Keratinocyte (primary cell): ENCODE results near the gene UHRF2. TPM values are rescaled to one million over a fixed set of nuclear protein-coding genes. Genes with fewer than 3 reads are reported as not detected.
A peak's percentile ranks its signal among the peaks of the same experiment; 100 is the strongest.

Experiments used
- DNase-seq: peaks from one replicate; pipeline ENCODE4 v3.0.0-alpha.2; 2011; ENCODE audit warnings: low read depth, missing footprints, low spot score
- FAIRE-seq: peaks from 2 replicates; lab custom pipeline; 2011; peaks lifted over from hg19 to GRCh38; lab: Jason Lieb, UNC
- H2AFZ ChIP-seq: 2 replicates; pipeline ENCODE4 v1.6.0; 2012; ENCODE audit warnings: low read length, control low read depth, inconsistent platforms; ENCODE audit not compliant: control insufficient read depth
- H3K27ac ChIP-seq: 2 replicates; pipeline ENCODE4 v1.5.1; 2011; ENCODE audit warnings: low read length; ENCODE audit not compliant: control insufficient read depth, insufficient read depth
- H3K27me3 ChIP-seq: 3 replicates; pipeline ENCODE4 v1.6.0; 2011; ENCODE audit warnings: low read length; ENCODE audit not compliant: control insufficient read depth, insufficient read depth; ENCODE audit errors: extremely low read depth
- H3K36me3 ChIP-seq, 2 experiments: 2 replicates in 1 of 2; 3 replicates in 1 of 2; pipeline ENCODE4 v1.5.1; 2011; ENCODE audit warnings: low read length in 2 of 2, mild to moderate bottlenecking in 1 of 2; ENCODE audit not compliant: control insufficient read depth in 2 of 2, insufficient read depth in 2 of 2; ENCODE audit errors: extremely low read depth in 1 of 2
- H3K4me1 ChIP-seq: 3 replicates; pipeline ENCODE4 v1.5.1; 2011; ENCODE audit warnings: low read length; ENCODE audit not compliant: control insufficient read depth, insufficient read depth; ENCODE audit errors: extremely low read depth
- H3K4me2 ChIP-seq: 3 replicates; pipeline ENCODE4 v1.6.0; 2011; ENCODE audit warnings: low read depth, low read length; ENCODE audit not compliant: control insufficient read depth, insufficient read depth; ENCODE audit errors: extremely low read depth
- H3K4me3 ChIP-seq, 3 experiments: fragments of 200-600 bp in 1 of 3; sonication (generic) in 1 of 3; 2 replicates in 2 of 3; 3 replicates in 1 of 3; pipeline ENCODE4 v1.5.1; 2011 to 2016; ENCODE audit warnings: low read length in 3 of 3, mild to moderate bottlenecking in 3 of 3, control low read depth in 2 of 3, inconsistent platforms in 1 of 3, low read depth in 1 of 3, mixed read lengths in 1 of 3, mixed run types in 1 of 3, moderate library complexity in 1 of 3; ENCODE audit not compliant: control insufficient read depth in 2 of 3, insufficient read depth in 2 of 3; ENCODE audit errors: extremely low read depth in 1 of 3
- H3K79me2 ChIP-seq: 2 replicates; pipeline ENCODE4 v1.6.0; 2012; ENCODE audit warnings: low read length; ENCODE audit not compliant: control insufficient read depth, insufficient read depth
- H3K9ac ChIP-seq: 3 replicates; pipeline ENCODE4 v1.6.0; 2011; ENCODE audit warnings: low read length; ENCODE audit not compliant: control insufficient read depth, insufficient read depth; ENCODE audit errors: extremely low read depth
- H3K9me1 ChIP-seq: 3 replicates; pipeline ENCODE4 v1.6.0; 2011; ENCODE audit warnings: low read length; ENCODE audit not compliant: control insufficient read depth, insufficient read depth; ENCODE audit errors: extremely low read depth
- H3K9me3 ChIP-seq: 2 replicates; pipeline ENCODE4 v1.5.1; 2012; ENCODE audit warnings: low read depth, low read length; ENCODE audit not compliant: control insufficient read depth
- H4K20me1 ChIP-seq: 3 replicates; pipeline ENCODE4 v1.6.0; 2011; ENCODE audit warnings: low read length; ENCODE audit not compliant: control insufficient read depth, insufficient read depth; ENCODE audit errors: extremely low read depth
- CTCF ChIP-seq, 3 experiments: IDR thresholded peaks in 1 of 3; conservative IDR thresholded peaks in 1 of 3; optimal IDR thresholded peaks in 1 of 3; 2 replicates in 2 of 3; 3 replicates in 1 of 3; pipeline versions ENCODE3 to v1.5.1; 2011; ENCODE audit warnings: low read length in 3 of 3, mild to moderate bottlenecking in 3 of 3, moderate library complexity in 2 of 3, control low read depth in 1 of 3, inconsistent platforms in 1 of 3; ENCODE audit not compliant: insufficient read depth in 2 of 3; ENCODE audit errors: extremely low read depth in 1 of 3
- EZH2 ChIP-seq: IDR thresholded peaks from one replicate; pipeline ENCODE4 v1.6.1; 2012; ENCODE audit warnings: inconsistent platforms, mild to moderate bottlenecking, low read length, moderate library complexity
- dilution Hi-C: fragments of 300-500 bp; cut with MboI; formaldehyde crosslinking; loops from one replicate; pipeline ENCODE4 v1.7.0; 2020; ENCODE audit warnings: low sequenced_read_pairs; ENCODE audit not compliant: extremely low pct_ligation_motif_present
- polyA plus RNA-seq, 5 experiments: library from polyadenylated mRNA; depleted of rRNA in 3 of 5; stranded (reverse) in 3 of 5; stranded (forward) in 1 of 5; unstranded in 1 of 5; fragments of >200 nt; gene quantifications; 1 replicate in 1 of 5; 2 replicates in 3 of 5; 3 replicates in 1 of 5; pipeline versions ENCODE4 v1.2.1 to v1.2.3, GENCODE V29; 2011 to 2012; ENCODE audit warnings: missing spikeins in 2 of 5, low read depth in 1 of 5, low replicate concordance in 1 of 5

UHRF2 gene
- polyA plus RNA-seq, 1 donor (not counting 4 experiments of a cell fraction or from before 2014, with no cell fraction given): 77.0 TPM

- H3K9ac ChIP-seq: no peak overlapping the region
- dilution Hi-C loops: no loop called here
- no peaks in the 10 kb centered on the region for H3K9me3 ChIP-seq
- FAIRE-seq: peak; percentile 44
- TF ChIP-seq EZH2: no peak
- TF ChIP-seq CTCF (optimal IDR thresholded peaks at IDR 0.05 in 1 of 3, IDR thresholded peaks at IDR 0.05 in 1 of 3, conservative IDR thresholded peaks at IDR 0.05 in 1 of 3; ENCODE audit: extremely low read depth in 1 of 3, insufficient read depth in 2 of 3, low read length in 3 of 3): no peak
- H4K20me1 ChIP-seq: peaks cover 8% of the 10 kb centered on the region
- H3K79me2 ChIP-seq: peaks cover 96% of the 10 kb centered on the region
- peaks cover 3% of the 10 kb centered on the region for H3K4me1 ChIP-seq
- no peaks in the 10 kb centered on the region for H3K9me1 ChIP-seq
- H3K27ac ChIP-seq: no peak overlapping the region
- no peak overlapping the region for H3K4me3 ChIP-seq
- H2AFZ ChIP-seq: no peak overlapping the region
- no peaks in the 10 kb centered on the region for H3K27me3 ChIP-seq
- H3K36me3 ChIP-seq: peaks cover 2 to 3% of the 10 kb centered on the region in 2 experiments
- no peak for DNase-seq
- H3K4me2 ChIP-seq: no peak overlapping the region
Observed at GRCh38 chr9:6444128-6444527, 31.1 kb downstream of the UHRF2 start.

- peaks cover 6% of the 10 kb centered on the region for H4K20me1 ChIP-seq
- H3K9me3 ChIP-seq: no peaks in the 10 kb centered on the region
- no peak overlapping the region for H3K4me2 ChIP-seq
- no peak overlapping the region for H3K4me3 ChIP-seq
- no peak overlapping the region for H2AFZ ChIP-seq
- FAIRE-seq: peak; percentile 67
- no peak overlapping the region for H3K27ac ChIP-seq
- dilution Hi-C loops: no loop called here
- TF ChIP-seq CTCF (optimal IDR thresholded peaks at IDR 0.05 in 1 of 3, IDR thresholded peaks at IDR 0.05 in 1 of 3, conservative IDR thresholded peaks at IDR 0.05 in 1 of 3; ENCODE audit: extremely low read depth in 1 of 3, insufficient read depth in 2 of 3, low read length in 3 of 3): no peak
- no peak for TF ChIP-seq EZH2
- DNase-seq: no peak
- H3K9ac ChIP-seq: no peak overlapping the region
- peaks cover 4% of the 10 kb centered on the region for H3K4me1 ChIP-seq
- H3K27me3 ChIP-seq: no peaks in the 10 kb centered on the region
- H3K36me3 ChIP-seq: peaks cover 2 to 5% of the 10 kb centered on the region in 2 experiments
- H3K79me2 ChIP-seq: peaks cover 95% of the 10 kb centered on the region
- H3K9me1 ChIP-seq: peaks cover 4% of the 10 kb centered on the region
Observed at GRCh38 chr9:6449086-6449485, 36.1 kb downstream of the UHRF2 start.
